Parathyroid adenoma (tissue), 2 donors: ENCODE measurements around the gene MITD1.

Experiments
- H2AFZ ChIP-seq: fragments of 300-600 bp; sonication (generic); one replicate; pipeline ENCODE4 v1.7.0; 2017; ENCODE audit warnings: antibody characterized with exemption, mild to moderate bottlenecking
- H3K27ac ChIP-seq: fragments of 300-600 bp; sonication (generic); one replicate; pipeline ENCODE4 v1.7.0; 2017
- H3K27me3 ChIP-seq: fragments of 300-600 bp; sonication (generic); one replicate; pipeline ENCODE4 v1.7.0; 2017; ENCODE audit warnings: low read length; ENCODE audit not compliant: control insufficient read depth, insufficient read depth
- H3K36me3 ChIP-seq: fragments of 300-600 bp; sonication (generic); one replicate; pipeline ENCODE4 v1.7.0; 2017; ENCODE audit warnings: low read length; ENCODE audit not compliant: control insufficient read depth, insufficient read depth
- H3K4me1 ChIP-seq: fragments of 300-600 bp; sonication (generic); one replicate; pipeline ENCODE4 v1.7.0; 2017; ENCODE audit warnings: control low read depth
- H3K4me2 ChIP-seq: fragments of 300-600 bp; sonication (generic); one replicate; pipeline ENCODE4 v1.7.0; 2017; ENCODE audit warnings: low read length
- H3K4me3 ChIP-seq: fragments of 300-600 bp; sonication (generic); one replicate; pipeline ENCODE4 v1.7.0; 2017; ENCODE audit warnings: low read depth, low read length
- H3K79me2 ChIP-seq: fragments of 300-600 bp; sonication (generic); one replicate; pipeline ENCODE4 v1.7.0; 2017; ENCODE audit warnings: control low read depth
- H3K9ac ChIP-seq: fragments of 300-600 bp; sonication (generic); one replicate; pipeline ENCODE4 v1.7.0; 2017; ENCODE audit warnings: mild to moderate bottlenecking
- H3K9me3 ChIP-seq: fragments of 300-600 bp; sonication (generic); one replicate; pipeline ENCODE4 v1.7.0; 2017; ENCODE audit warnings: low read length; ENCODE audit not compliant: control insufficient read depth
- TF ChIP-seq, protein P1 (sequence below): fragments of 300-600 bp; sonication (generic); IDR thresholded peaks from one replicate; pipeline ENCODE4 v1.7.0; 2017; ENCODE audit warnings: antibody characterized with exemption, mild to moderate bottlenecking
- donor health status: primary hyperparathyroidism.

MITD1 gene

GRCh38 chr2:99156891-99157290, 24.0 kb downstream of the MITD1 start:
- Histone ChIP-seq H3K79me2 (peaks cover 7% of the 10 kb centered on the region), H3K9ac (no peak overlapping the region), H3K4me3 (no peak overlapping the region), H3K27ac (no peak overlapping the region), H3K36me3 (no peaks in the 10 kb centered on the region), H3K27me3 (no peaks in the 10 kb centered on the region), H2AFZ (no peak overlapping the region), H3K9me3 (no peaks in the 10 kb centered on the region), H3K4me2 (no peak overlapping the region), H3K4me1 (peaks cover 11% of the 10 kb centered on the region)
- TF ChIP-seq, protein P1, sequence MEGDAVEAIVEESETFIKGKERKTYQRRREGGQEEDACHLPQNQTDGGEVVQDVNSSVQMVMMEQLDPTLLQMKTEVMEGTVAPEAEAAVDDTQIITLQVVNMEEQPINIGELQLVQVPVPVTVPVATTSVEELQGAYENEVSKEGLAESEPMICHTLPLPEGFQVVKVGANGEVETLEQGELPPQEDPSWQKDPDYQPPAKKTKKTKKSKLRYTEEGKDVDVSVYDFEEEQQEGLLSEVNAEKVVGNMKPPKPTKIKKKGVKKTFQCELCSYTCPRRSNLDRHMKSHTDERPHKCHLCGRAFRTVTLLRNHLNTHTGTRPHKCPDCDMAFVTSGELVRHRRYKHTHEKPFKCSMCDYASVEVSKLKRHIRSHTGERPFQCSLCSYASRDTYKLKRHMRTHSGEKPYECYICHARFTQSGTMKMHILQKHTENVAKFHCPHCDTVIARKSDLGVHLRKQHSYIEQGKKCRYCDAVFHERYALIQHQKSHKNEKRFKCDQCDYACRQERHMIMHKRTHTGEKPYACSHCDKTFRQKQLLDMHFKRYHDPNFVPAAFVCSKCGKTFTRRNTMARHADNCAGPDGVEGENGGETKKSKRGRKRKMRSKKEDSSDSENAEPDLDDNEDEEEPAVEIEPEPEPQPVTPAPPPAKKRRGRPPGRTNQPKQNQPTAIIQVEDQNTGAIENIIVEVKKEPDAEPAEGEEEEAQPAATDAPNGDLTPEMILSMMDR, result no peak

DNA sequence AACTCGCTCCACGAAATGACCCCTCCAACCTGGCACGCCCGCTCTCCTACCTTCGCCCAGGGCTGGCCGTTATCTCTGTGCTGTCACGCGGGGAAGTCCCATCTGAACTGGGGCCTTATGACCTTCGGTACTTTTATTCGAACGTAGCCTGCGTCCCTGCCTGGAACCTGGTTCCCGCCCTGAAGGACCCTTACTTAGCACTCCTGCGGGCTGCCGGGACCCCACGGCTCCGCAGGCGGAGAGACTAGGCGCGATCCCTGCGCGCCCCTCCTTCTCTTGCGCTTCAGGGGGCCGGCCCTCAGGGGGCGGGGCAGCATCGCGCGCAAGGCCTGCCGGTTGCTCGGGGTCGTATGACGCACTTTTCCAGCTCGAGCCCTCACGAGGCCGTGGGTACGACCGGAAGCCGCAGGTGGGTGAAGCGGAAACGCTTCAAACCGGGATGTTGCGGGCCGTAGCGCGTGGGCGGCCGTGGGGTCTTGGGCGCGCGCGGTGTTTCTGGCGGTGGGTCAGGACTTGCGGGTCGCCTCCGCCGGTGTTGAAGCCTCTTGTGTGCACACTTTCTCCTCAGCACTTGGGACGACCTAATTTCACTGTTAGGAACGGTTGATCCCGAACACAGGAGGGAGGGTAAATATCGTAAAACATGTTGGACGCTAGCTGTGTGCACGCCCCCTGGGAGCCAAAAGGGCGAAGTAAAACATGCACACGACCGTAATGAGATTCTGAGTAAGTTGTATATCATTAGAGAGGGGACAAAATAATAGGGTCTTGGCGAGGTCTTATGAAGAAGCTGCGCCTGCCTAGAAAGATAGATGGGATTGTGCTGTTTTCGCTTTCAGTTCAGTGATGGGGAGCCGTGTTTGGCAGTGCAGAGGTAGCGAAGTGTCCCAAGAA, 26.0 kb downstream of the MITD1 start, which contains the start of the genes LIPT1 and TSGA10:
Gene LIPT1 (plus strand): TSS at position 325 of the 894 bp plus-strand sequence. CDS start 6,991 bp downstream, outside the sequence.
Gene TSGA10 (minus strand): TSS at position 300 of the 894 bp plus-strand sequence. CDS start 45,503 bp downstream, outside the sequence.
- no peaks in the 10 kb centered on the region for H3K27me3 ChIP-seq
- no peaks in the 10 kb centered on the region for H3K36me3 ChIP-seq
- H2AFZ ChIP-seq, result peak within 1 kb of the TSS; percentile 96
- H3K9me3 ChIP-seq, result no peaks in the 10 kb centered on the region
- peak within 1 kb of the TSS; percentile 75 for H3K4me2 ChIP-seq
- peaks cover 7% of the 10 kb centered on the region for H3K79me2 ChIP-seq
- peaks cover 11% of the 10 kb centered on the region for H3K4me1 ChIP-seq
- H3K4me3 ChIP-seq, result peak within 1 kb of the TSS; percentile 85
- H3K9ac ChIP-seq, result peak within 1 kb of the TSS; percentile 21
- H3K27ac ChIP-seq, result peak within 1 kb of the TSS; percentile 72
- TF ChIP-seq, protein P1, result peak; percentile 15

DNA sequence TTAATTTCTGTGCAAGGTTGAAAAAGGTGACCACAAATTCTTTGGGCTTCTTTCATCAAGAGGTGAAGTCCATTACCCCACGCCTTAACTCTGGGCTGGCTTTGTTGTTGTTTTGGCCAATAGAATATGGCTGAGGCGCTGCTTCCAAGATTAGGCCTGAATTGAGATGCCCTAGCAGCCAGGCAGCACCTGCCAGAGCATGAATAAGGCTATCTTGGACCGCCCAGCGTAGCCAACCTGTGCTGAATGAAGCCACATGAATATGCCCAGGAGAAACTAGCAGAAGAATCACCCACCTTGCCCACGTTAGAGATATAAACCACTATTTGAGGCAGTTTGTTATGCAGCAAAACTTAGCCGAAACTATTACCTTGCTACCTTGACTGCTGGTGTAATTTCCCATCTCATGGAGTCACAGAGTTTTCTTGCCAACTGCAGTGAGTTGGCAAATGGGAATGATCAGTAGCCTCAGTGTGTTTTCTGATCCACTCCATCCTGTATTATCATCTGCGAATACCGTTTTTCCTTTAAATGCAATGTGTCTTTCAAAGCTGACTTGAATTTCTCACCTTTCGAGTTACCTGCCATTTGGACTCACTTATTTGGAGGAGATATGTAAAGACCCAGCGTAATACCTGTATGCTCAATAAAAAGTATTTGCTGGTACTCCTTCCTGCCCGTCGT, 26.8 kb downstream of the MITD1 start:
- Histone ChIP-seq H3K4me2 (peak overlapping the region; percentile 75), H3K36me3 (no peaks in the 10 kb centered on the region), H3K27me3 (no peaks in the 10 kb centered on the region), H3K9ac (peak overlapping the region; percentile 21), H3K9me3 (no peaks in the 10 kb centered on the region), H3K4me1 (peaks cover 11% of the 10 kb centered on the region), H3K27ac (peak overlapping the region; percentile 72), H3K4me3 (peak overlapping the region; percentile 85), H3K79me2 (peaks cover 2% of the 10 kb centered on the region), H2AFZ (peak overlapping the region; percentile 96)
- TF ChIP-seq, protein P1, result no peak

DNA sequence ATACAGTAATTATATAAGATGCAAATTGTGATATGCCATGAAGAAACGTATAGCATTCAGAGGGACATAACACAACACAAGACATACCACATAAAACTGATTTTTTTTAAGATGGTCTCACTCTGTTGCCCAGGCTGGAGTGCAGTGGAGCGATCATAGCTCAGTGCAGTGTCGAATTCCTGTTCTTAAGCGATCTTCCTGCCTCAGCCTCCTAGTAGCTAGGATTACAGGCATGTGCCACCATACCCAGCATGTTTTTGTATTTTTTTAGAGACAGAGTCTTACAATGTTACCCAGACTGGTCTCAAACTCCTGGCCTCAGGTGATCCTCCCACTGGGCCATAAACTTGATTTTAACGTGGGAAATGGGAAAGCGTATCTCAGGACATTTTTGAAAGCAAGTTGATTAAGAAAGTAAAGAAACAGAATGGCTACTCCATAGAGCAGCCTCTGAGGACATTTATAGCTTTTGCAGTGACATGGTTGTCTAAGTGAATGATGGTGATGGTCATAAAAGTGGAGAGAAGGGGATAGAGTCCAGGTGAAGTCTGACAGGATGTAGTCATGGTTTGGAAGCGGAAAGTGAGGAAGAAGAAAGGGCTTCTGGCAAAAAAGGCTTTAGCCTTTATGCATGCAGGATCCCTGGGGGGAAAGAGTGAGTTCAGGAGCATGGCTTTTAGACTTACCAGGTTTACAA, 28.5 kb downstream of the MITD1 start:
- H3K36me3 ChIP-seq, result no peaks in the 10 kb centered on the region
- no peaks in the 10 kb centered on the region for H3K27me3 ChIP-seq
- peaks cover 2% of the 10 kb centered on the region for H3K79me2 ChIP-seq
- no peak overlapping the region for H3K4me2 ChIP-seq
- no peaks in the 10 kb centered on the region for H3K9me3 ChIP-seq
- no peak overlapping the region for H2AFZ ChIP-seq
- peaks cover 11% of the 10 kb centered on the region for H3K4me1 ChIP-seq
- no peak overlapping the region for H3K27ac ChIP-seq
- no peak overlapping the region for H3K9ac ChIP-seq
- no peak overlapping the region for H3K4me3 ChIP-seq
- TF ChIP-seq, protein P1, result no peak
